OCI-LY3 (cell line): ENCODE measurements around the gene HIF1AN.

ENCODE experiments used
- H2AFZ ChIP-seq: fragments of 200-600, 300-600 bp; shearing (Covaris generic); 2 replicates; pipeline ENCODE4 v1.6.0; 2014; ENCODE audit warnings: antibody characterized with exemption, low read depth, low read length
- H3K27ac ChIP-seq: fragments of 200-600, 300-600 bp; sonication (generic); 2 replicates; pipeline ENCODE4 v1.5.1; 2014; ENCODE audit warnings: mild to moderate bottlenecking, low read length, moderate library complexity, mixed read lengths
- H3K27me3 ChIP-seq: fragments of 200-600, 300-600 bp; sonication (generic); 2 replicates; pipeline ENCODE4 v1.6.1; 2014; ENCODE audit warnings: low read depth, low read length, mixed read lengths
- H3K36me3 ChIP-seq: fragments of 200-600, 300-600 bp; sonication (generic); replicated peaks from 2 replicates; pipeline ENCODE3; 2014; ENCODE audit warnings: low read depth, low read length, mixed read lengths
- H3K4me1 ChIP-seq: fragments of 300-600, 200-600 bp; sonication (generic); 2 replicates; pipeline ENCODE4 v1.6.1; 2014; ENCODE audit warnings: low read length, mixed read lengths
- H3K4me2 ChIP-seq: fragments of 200-600, 300-600 bp; sonication (generic); 2 replicates; pipeline ENCODE4 v1.6.1; 2014; ENCODE audit warnings: low read length, mixed read lengths
- H3K4me3 ChIP-seq: fragments of 300-600, 200-600 bp; sonication (generic); 2 replicates; pipeline ENCODE4 v1.5.1; 2014; ENCODE audit warnings: antibody characterized with exemption, mild to moderate bottlenecking, low read length, moderate library complexity
- H3K79me2 ChIP-seq: fragments of 300-600, 200-600 bp; shearing (Covaris generic); 2 replicates; pipeline ENCODE4 v1.6.1; 2014; ENCODE audit warnings: mild to moderate bottlenecking, low read length, mixed read lengths
- H3K9ac ChIP-seq: fragments of 300-600, 200-600 bp; shearing (Covaris generic); 2 replicates; pipeline ENCODE4 v1.6.0; 2014; ENCODE audit warnings: mild to moderate bottlenecking, low read length, moderate library complexity
- H3K9me3 ChIP-seq: fragments of 200-600, 300-600 bp; shearing (Covaris generic); 2 replicates; pipeline ENCODE4 v1.6.1; 2014; ENCODE audit warnings: low read length, mixed read lengths; ENCODE audit not compliant: insufficient read depth
- H4K20me1 ChIP-seq: fragments of 200-600, 300-600 bp; sonication (generic); 2 replicates; pipeline ENCODE4 v1.6.1; 2016; ENCODE audit warnings: low read length, mixed read lengths; ENCODE audit not compliant: insufficient read depth
- EZH2phosphoT487 ChIP-seq: fragments of 200-600 bp; shearing (Covaris generic); IDR thresholded peaks from 2 replicates; pipeline ENCODE4 v1.6.1; 2018; ENCODE audit warnings: antibody characterized with exemption, mixed run types, low read depth
- TF ChIP-seq, protein P1 (sequence below): fragments of 200-600, 300-600 bp; sonication (generic); IDR thresholded peaks from 2 replicates; pipeline ENCODE4 v1.5.1; 2014; ENCODE audit warnings: antibody characterized with exemption, low read length, low read depth

HIF1AN gene

DNA sequence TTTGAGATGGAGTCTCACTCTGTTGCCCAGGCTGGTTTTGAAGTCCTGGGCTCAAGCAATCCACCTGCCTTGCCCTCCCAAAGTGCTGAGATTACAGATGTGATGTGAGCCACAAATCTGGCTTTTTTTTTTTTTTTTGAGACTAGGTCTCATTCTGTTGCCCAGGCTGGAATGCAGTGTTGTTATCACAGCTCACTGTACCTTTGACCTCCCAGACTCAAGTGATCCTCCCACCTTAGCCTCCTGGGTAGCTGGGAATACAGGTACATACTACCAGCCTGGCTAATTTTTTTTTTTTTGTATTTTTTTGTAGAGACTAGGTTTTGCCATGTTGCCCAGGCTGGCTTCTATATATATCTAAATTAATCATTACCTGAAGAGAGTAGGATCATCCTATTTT, 62.4 kb downstream of the HIF1AN start:
- Histone ChIP-seq H3K4me2 (no peak overlapping the region), H3K9ac (no peak overlapping the region), H2AFZ (no peak overlapping the region), H3K36me3 (no peaks in the 10 kb centered on the region), H4K20me1 (no peaks in the 10 kb centered on the region), H3K9me3 (no peaks in the 10 kb centered on the region), H3K79me2 (no peaks in the 10 kb centered on the region), H3K4me1 (peaks cover 12% of the 10 kb centered on the region), H3K4me3 (no peak overlapping the region), H3K27ac (no peak overlapping the region), H3K27me3 (no peaks in the 10 kb centered on the region)
- no peak for TF ChIP-seq EZH2phosphoT487
- TF ChIP-seq, protein P1, sequence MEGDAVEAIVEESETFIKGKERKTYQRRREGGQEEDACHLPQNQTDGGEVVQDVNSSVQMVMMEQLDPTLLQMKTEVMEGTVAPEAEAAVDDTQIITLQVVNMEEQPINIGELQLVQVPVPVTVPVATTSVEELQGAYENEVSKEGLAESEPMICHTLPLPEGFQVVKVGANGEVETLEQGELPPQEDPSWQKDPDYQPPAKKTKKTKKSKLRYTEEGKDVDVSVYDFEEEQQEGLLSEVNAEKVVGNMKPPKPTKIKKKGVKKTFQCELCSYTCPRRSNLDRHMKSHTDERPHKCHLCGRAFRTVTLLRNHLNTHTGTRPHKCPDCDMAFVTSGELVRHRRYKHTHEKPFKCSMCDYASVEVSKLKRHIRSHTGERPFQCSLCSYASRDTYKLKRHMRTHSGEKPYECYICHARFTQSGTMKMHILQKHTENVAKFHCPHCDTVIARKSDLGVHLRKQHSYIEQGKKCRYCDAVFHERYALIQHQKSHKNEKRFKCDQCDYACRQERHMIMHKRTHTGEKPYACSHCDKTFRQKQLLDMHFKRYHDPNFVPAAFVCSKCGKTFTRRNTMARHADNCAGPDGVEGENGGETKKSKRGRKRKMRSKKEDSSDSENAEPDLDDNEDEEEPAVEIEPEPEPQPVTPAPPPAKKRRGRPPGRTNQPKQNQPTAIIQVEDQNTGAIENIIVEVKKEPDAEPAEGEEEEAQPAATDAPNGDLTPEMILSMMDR: no peak

DNA sequence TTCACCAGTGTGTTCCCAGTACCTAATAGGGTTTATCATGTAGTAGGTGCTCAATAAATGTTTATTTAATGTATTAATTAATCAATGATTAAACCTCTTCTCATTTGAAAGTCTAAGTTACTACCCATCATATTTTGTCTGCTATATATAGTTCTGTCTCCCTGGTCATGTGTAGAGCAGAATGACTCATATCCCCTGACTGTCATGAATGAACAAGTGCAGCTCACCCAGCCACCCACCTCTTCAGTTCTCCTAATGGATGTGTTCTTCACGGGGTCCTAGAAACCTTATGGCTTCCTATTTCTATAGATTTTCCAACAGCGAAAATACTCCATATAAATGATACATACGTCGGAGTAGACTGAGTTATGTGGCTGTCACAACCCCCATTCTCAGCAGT, 64.5 kb downstream of the HIF1AN start:
- H3K27ac ChIP-seq: 0 out of 2 replicates have a peak overlapping the region, but pooled peaks have one; percentile 11
- no peaks in the 10 kb centered on the region for H3K27me3 ChIP-seq
- no peaks in the 10 kb centered on the region for H3K36me3 ChIP-seq
- no peak overlapping the region for H2AFZ ChIP-seq
- H3K4me3 ChIP-seq: no peak overlapping the region
- H3K9me3 ChIP-seq: no peaks in the 10 kb centered on the region
- H3K9ac ChIP-seq: no peak overlapping the region
- TF ChIP-seq EZH2phosphoT487: no peak
- TF ChIP-seq, protein P1: no peak
- no peaks in the 10 kb centered on the region for H4K20me1 ChIP-seq
- H3K79me2 ChIP-seq: no peaks in the 10 kb centered on the region
- H3K4me2 ChIP-seq: peak overlapping the region; percentile 44
- peaks cover 12% of the 10 kb centered on the region for H3K4me1 ChIP-seq

DNA sequence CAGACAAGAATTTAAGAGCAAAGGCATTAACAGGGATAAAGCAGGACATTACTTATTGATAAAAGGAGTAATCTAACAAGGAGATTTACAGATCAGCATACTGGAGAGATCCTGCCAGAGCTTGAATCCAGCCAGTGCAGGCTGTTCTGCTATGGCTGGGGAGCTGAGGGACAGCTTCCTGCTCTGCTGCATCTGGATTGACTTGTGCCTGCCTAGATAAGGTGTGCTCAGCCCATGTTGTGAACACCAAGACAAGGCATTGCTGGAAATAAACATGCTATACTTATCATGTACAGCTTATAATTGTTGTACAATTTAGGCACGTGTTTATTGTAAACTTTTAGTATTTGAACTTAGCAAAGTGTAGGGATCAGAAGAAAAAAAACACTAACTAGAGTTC, 71.7 kb downstream of the HIF1AN start:
- H3K4me3 ChIP-seq: no peak overlapping the region
- H3K27ac ChIP-seq: no peak overlapping the region
- no peaks in the 10 kb centered on the region for H3K9me3 ChIP-seq
- H3K9ac ChIP-seq: no peak overlapping the region
- no peaks in the 10 kb centered on the region for H3K36me3 ChIP-seq
- no peaks in the 10 kb centered on the region for H3K4me1 ChIP-seq
- no peak overlapping the region for H3K4me2 ChIP-seq
- H4K20me1 ChIP-seq: no peaks in the 10 kb centered on the region
- H3K27me3 ChIP-seq: peaks cover 11% of the 10 kb centered on the region; the same call in 1 of the 2 replicates
- TF ChIP-seq, protein P1: no peak
- TF ChIP-seq EZH2phosphoT487: no peak
- no peaks in the 10 kb centered on the region for H3K79me2 ChIP-seq
- H2AFZ ChIP-seq: no peak overlapping the region
